GM21447 (cell line): ENCODE results near the gene GUCY2F.

ENCODE experiments used
- ATAC-seq: cut with Tn5 transposase; IDR thresholded peaks from one replicate; pipeline ENCODE4 v1.9.1; 2021; ENCODE audit not compliant: unreplicated experiment

Gene GUCY2F

DNA sequence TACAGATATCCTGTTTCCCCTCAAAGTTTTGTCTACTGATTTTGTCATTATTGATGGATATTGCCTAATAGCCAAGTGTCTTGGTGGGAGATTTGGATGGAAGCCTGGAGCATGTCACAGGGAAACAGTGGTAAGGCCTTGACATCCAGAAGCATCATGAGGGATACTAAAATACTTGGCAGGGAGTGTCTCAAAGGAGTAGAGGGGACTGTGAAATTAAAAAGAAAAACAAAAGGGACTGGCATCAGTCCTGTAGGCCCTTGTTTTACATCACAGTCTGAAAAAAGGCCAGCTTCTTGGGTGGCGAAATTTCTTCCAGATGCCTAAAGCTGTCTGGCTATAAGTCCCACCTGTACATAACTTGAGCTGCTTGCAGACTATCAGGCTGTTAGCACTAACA is 83.8 kb downstream of the GUCY2F start:
- ATAC-seq, result no peak

DNA sequence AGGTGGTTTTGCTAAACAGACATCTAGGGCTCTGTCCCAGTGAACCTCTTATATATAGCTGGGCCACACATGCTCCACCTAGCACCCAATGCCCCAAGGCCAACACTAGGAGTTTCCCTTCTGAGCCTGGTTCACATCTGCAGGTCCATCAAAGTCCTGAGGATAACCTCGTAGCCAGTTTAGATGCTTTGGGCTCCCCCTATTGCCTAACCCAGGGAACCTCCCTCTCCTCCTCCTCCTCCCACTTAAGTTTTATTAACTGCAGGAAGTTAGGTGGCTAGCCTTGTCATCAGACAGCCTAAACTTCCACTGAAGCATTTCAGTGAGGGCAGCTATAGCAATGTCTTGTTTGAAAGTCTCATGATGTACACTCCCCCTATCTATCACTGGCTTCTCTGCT is 88.0 kb downstream of the GUCY2F start:
- peak; percentile 66 for ATAC-seq

GRCh38 chrX:109392895-109393294 is 89.0 kb downstream of the GUCY2F start:
- no peak for ATAC-seq

GRCh38 chrX:109390556-109390955 is 91.3 kb downstream of the GUCY2F start:
- no peak for ATAC-seq

DNA sequence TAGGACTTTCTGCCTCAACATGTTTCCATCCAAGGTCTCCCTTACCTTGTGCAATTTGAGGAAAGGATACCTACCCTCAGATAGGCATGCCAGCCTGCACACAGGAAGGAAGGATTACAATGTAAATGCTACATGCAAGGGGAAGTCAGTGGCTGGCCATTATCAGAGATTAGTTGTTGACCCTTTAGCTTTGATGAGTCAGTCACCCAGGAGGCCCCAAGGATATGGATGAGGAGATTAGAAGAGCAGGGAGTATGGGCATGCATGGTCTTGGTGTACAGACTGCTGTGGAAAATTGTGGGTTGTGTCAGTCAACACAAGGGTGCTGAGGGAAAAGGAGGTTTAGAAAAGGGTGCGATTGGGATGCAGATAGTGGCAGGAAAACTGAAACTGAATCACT is 92.0 kb downstream of the GUCY2F start:
- no peak for ATAC-seq

DNA sequence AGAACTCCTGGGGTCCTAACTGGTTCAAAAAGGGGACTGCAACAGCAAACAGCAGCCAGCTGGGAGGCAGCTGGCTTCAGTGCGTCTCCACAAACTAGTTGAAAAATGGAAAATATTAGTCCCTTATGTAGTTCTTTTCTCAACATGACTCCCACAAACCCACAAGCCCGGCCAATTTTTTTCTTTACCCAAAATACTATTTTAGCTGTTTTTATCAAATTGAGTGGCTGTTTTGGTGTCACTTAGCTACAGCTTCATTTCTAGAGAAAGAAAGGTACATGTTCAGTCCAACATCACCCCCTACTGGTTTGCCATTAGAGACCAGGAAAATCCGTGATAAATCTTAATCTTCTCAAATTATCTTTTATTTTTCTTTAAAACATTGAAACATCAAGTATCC is 97.2 kb downstream of the GUCY2F start:
- ATAC-seq, result no peak

DNA sequence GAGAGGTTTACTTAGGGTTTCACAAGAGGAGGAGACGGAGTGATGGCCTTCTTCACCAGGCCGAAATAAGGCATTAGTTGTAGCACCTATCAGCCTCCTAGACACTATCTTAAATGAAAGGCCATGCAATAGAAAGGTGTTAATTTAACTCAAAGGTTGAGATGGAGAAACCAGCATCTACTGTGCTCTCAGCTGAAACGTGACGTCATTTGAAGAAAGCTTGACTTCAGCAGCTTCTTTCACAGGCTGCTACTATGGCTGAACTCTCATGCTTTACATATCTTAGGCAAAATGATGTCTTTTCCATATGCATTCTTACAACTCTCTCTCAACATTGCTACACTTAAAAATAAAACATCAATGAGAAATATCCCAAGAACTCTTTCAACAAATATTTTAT is 99.6 kb downstream of the GUCY2F start:
- ATAC-seq, result no peak

GRCh38 chrX:109378281-109378680 is 103.6 kb downstream of the GUCY2F start:
- no peak for ATAC-seq

GRCh38 chrX:109374262-109374960 is 107.5 kb downstream of the GUCY2F start:
- no peak for ATAC-seq

DNA sequence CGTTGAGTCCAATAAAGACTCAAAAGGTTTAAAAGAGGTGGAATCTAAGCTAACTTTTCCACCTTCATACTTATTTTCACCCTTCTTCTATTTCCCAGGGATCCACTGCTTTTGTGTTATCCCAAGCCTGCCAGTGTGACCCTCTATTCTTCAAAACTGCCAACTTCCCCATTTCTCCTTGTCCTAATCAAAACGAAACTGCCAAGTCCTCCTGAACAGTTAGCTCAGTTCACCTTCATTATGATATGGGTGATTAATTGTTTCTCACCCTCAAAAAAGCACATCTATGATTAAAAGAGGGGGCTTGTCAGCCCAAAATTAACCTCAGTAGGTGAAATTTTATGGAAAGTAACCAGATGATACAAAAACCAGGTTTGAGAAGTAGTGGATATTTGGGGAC is 108.4 kb downstream of the GUCY2F start:
- no peak for ATAC-seq

GRCh38 chrX:109372716-109373115 is 109.2 kb downstream of the GUCY2F start:
- ATAC-seq, result no peak

DNA sequence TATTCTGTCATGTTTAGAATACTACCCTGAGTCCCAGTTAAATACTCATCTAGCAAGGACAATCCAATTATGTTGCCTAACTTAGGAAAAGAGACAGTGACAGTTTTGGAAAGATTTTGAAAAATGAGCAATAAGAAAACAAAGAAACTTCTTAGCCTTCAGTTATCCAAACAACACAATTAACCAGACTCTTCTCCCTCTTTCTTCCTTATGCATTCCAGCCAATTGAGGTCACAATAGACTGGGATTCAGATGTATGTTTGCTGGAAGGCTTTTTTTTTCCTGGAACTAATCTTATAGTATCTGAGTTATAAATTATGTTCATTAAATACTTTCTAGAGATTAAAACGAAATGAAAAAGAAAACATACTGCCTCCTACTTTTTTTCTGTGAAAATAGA is 109.6 kb downstream of the GUCY2F start:
- ATAC-seq, result no peak

- no peak for ATAC-seq
Observed at GRCh38 chrX:109362101-109362500, 119.8 kb downstream of the GUCY2F start.

- no peak for ATAC-seq
Observed at GRCh38 chrX:109360301-109360700, 121.6 kb downstream of the GUCY2F start.

DNA sequence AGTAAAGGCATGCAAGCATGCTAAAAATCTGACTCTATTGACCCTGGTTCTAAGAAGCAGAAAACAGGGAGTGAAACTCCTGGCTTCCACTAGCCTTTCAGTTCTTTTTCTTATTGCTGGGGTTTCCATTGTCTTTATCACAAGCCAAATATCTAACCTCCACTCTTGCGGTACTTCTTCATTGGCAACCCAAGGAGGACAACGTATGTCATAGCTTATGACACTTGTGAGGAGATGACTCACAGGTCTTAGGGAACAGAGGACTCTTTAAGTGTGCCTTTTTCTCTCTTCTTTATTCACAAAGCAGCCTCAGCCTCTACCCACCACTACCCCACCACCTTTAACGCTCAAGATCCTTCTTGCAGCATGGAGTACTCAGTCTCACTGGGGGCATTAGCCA is 124.2 kb downstream of the GUCY2F start:
- ATAC-seq, result no peak

DNA sequence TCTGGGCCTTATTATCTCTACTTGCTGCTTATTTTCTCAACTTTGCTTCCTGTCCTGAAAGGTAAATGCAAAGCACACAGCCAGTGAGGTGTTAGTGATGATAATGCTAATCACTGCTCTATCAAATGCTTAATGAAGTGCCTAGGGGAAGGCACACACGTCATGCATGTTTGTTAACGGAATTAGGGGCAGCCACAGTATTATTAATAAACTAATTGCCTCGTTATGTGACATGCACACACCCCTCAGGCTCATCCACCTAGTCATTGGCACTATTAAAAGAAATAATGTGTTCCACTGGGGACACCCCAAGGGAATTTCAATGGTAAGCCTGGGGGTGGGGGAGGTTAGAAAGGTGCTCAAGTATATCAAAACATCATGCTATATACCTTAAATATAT is 125.2 kb downstream of the GUCY2F start:
- ATAC-seq, result no peak

- no peak for ATAC-seq
Observed at GRCh38 chrX:109352066-109352588, 129.8 kb downstream of the GUCY2F start.

DNA sequence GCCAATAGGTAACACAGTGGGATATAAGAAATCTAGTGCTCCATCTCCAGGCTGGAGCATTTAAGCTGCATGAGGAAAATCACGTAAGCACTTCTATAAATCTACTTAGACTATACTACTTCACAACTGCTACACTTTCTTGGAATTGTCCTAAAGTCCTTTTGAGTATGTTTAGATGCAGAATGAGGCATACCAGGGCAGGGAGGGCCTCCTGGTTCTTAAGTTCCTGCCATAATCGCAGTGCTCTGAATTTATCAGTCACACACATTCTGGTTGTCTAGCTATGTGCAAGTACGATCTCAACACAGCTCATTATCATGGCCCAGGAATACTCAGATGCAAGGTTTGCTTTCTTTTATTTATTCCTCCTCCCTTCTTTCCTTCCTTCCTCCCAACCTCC is 130.3 kb downstream of the GUCY2F start:
- no peak for ATAC-seq

- ATAC-seq, result no peak
Observed at GRCh38 chrX:109350551-109350950, 131.3 kb downstream of the GUCY2F start.

GRCh38 chrX:109350051-109350450 is 131.8 kb downstream of the GUCY2F start:
- ATAC-seq, result no peak

- no peak for ATAC-seq
Observed at GRCh38 chrX:109347632-109348031, 134.3 kb downstream of the GUCY2F start.

DNA sequence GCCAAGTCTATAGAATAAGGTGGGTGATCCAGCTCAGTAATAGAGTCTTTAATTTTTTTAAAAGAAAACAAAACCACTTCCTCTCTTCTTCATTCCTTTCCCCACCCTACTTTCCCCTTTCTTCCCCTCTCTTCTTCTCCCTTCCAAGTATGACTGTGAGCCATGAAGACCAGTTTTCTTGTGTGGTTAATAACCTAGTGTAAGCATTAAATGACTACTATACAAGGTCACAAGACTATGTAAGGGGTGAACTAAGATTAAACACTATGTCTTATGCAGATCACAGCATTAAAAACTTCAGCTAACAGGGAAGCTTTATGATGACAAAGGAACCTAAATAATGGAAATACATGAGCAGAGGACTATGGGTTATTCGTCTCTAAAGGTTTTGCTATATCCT is 135.4 kb downstream of the GUCY2F start:
- ATAC-seq, result no peak

GRCh38 chrX:109345856-109346255 is 136.0 kb downstream of the GUCY2F start:
- ATAC-seq, result no peak
